ENCODE data around the gene MUS81. TPM values are rescaled to one million over a fixed set of nuclear protein-coding genes. Genes with fewer than 3 reads are reported as not detected.

Gene MUS81
- polyA plus RNA-seq, 6 donors from 2014 or later = 3.2 to 32.0 (median 22.8) TPM

Other genes starting within 250 kb of the MUS81 start
- gene MAP3K11, start 246.2 kb upstream of the MUS81 start, polyA plus RNA-seq (ENCODE audit: low read depth in 6 of 6) = 10 to 100 TPM in 4 of 6 donors, 1 to 10 TPM in 2; 9.2 to 20.1 (median 11.9) TPM
- 1 to 10 TPM in 5 of 6 donors, not detected in 1; 1.7 to 5.9 (median 3.0) TPM for gene PCNX3, start 244.7 kb upstream of the MUS81 start, polyA plus RNA-seq (ENCODE audit: low read depth in 6 of 6)
- gene SIPA1, start 222.3 kb upstream of the MUS81 start, polyA plus RNA-seq (ENCODE audit: low read depth in 6 of 6) = 100 to 1,000 TPM; 160 to 404 (median 207) TPM
- gene RELA, start 197.5 kb upstream of the MUS81 start, polyA plus RNA-seq (ENCODE audit: low read depth in 6 of 6) = 10 to 100 TPM; 36.3 to 72.2 (median 48.6) TPM
- 10 to 100 TPM; 38.9 to 71.8 (median 63.6) TPM for gene KAT5, start 148.2 kb upstream of the MUS81 start, polyA plus RNA-seq (ENCODE audit: low read depth in 6 of 6)
- 100 to 1,000 TPM in 3 of 6 donors, 10 to 100 TPM in 3; 59.3 to 126 (median 99.1) TPM for gene RNASEH2C, start 139.6 kb upstream of the MUS81 start, polyA plus RNA-seq (ENCODE audit: low read depth in 6 of 6)
- gene AP5B1, start 79.5 kb upstream of the MUS81 start, polyA plus RNA-seq (ENCODE audit: low read depth in 6 of 6) = 10 to 100 TPM in 2 of 6 donors, 1 to 10 TPM in 4; 3.4 to 17.2 (median 9.6) TPM
- gene OVOL1, start 73.4 kb upstream of the MUS81 start, polyA plus RNA-seq (ENCODE audit: low read depth in 6 of 6) = not detected
- gene SNX32, start 26.5 kb upstream of the MUS81 start, polyA plus RNA-seq (ENCODE audit: low read depth in 6 of 6) = 1 to 10 TPM in 5 of 6 donors, not detected in 1; 1.2 to 2.6 (median 1.7) TPM
- gene CFL1, start 2.3 kb upstream of the MUS81 start, polyA plus RNA-seq (ENCODE audit: low read depth in 6 of 6) = 1,000 to 10,000 TPM; 1,822 to 2,570 (median 2,214) TPM
- gene EFEMP2, start 12.4 kb downstream of the MUS81 start, polyA plus RNA-seq (ENCODE audit: low read depth in 6 of 6) = 1 to 10 TPM in 2 of 6 donors, under 1 TPM in 1, not detected in 3; 0.29 to 1.5 (median 1.1) TPM
- 1 to 10 TPM in 5 of 6 donors, under 1 TPM in 1; 0.68 to 7.2 (median 3.0) TPM for gene CTSW, start 19.4 kb downstream of the MUS81 start, polyA plus RNA-seq (ENCODE audit: low read depth in 6 of 6)
- gene FIBP, start 28.0 kb downstream of the MUS81 start, polyA plus RNA-seq (ENCODE audit: low read depth in 6 of 6) = 100 to 1,000 TPM in 4 of 6 donors, 10 to 100 TPM in 2; 91.2 to 191 (median 107) TPM
- gene CCDC85B, start 30.2 kb downstream of the MUS81 start, polyA plus RNA-seq (ENCODE audit: low read depth in 6 of 6) = 10 to 100 TPM; 22.4 to 62.8 (median 45.3) TPM
- gene FOSL1, start 40.0 kb downstream of the MUS81 start, polyA plus RNA-seq (ENCODE audit: low read depth in 6 of 6) = under 1 TPM in 3 of 6 donors, not detected in 3; 0.25 to 0.34 (median 0.27) TPM
- gene C11orf68, start 58.6 kb downstream of the MUS81 start, polyA plus RNA-seq (ENCODE audit: low read depth in 6 of 6) = 10 to 100 TPM; 48.5 to 79.3 (median 68.4) TPM
- gene DRAP1, start 59.0 kb downstream of the MUS81 start, polyA plus RNA-seq (ENCODE audit: low read depth in 6 of 6) = 10 to 100 TPM; 57.3 to 89.8 (median 71.1) TPM
- not detected for gene TSGA10IP, start 85.0 kb downstream of the MUS81 start, polyA plus RNA-seq (ENCODE audit: low read depth in 6 of 6)
- 10 to 100 TPM; 13.9 to 39.7 (median 18.3) TPM for gene SART1, start 101.3 kb downstream of the MUS81 start, polyA plus RNA-seq (ENCODE audit: low read depth in 6 of 6)
- gene EIF1AD, start 141.7 kb downstream of the MUS81 start, polyA plus RNA-seq (ENCODE audit: low read depth in 6 of 6) = 10 to 100 TPM in 5 of 6 donors, 1 to 10 TPM in 1; 4.9 to 34.2 (median 20.1) TPM
- gene BANF1, start 142.1 kb downstream of the MUS81 start, polyA plus RNA-seq (ENCODE audit: low read depth in 6 of 6) = 100 to 1,000 TPM; 162 to 247 (median 189) TPM
- not detected for gene CST6, start 151.6 kb downstream of the MUS81 start, polyA plus RNA-seq (ENCODE audit: low read depth in 6 of 6)
- gene CATSPER1, start 166.0 kb downstream of the MUS81 start, polyA plus RNA-seq (ENCODE audit: low read depth in 6 of 6) = under 1 TPM in 1 of 6 donors, not detected in 5; 0.11 TPM
- not detected for gene GAL3ST3, start 188.7 kb downstream of the MUS81 start, polyA plus RNA-seq (ENCODE audit: low read depth in 6 of 6)
- gene SF3B2, start 191.9 kb downstream of the MUS81 start, polyA plus RNA-seq (ENCODE audit: low read depth in 6 of 6) = 100 to 1,000 TPM in 1 of 6 donors, 10 to 100 TPM in 5; 68.8 to 106 (median 85.2) TPM
- 100 to 1,000 TPM in 1 of 6 donors, 10 to 100 TPM in 5; 44.3 to 133 (median 57.3) TPM for gene PACS1, start 209.8 kb downstream of the MUS81 start, polyA plus RNA-seq (ENCODE audit: low read depth in 6 of 6)

All from naive B cell (primary cell).